Liver (tissue), 9 donors: ENCODE measurements around the gene RGS4. TPM values are rescaled to one million over a fixed set of nuclear protein-coding genes. Genes with fewer than 3 reads are reported as not detected.

ENCODE experiments used
- DNase-seq: peaks from one replicate; pipeline ENCODE4 v3.0.0-alpha.2; 2017; ENCODE audit warnings: low spot score
- H3K27ac ChIP-seq, 2 donors: one replicate each; pipeline ENCODE4 v1.7.0; 2013; ENCODE audit warnings: inconsistent platforms in 2 of 2, low read length in 2 of 2, control low read depth in 1 of 2, low read depth in 1 of 2, mild to moderate bottlenecking in 1 of 2
- H3K27me3 ChIP-seq, 4 donors: one replicate each; pipeline versions ENCODE4 v1.6.1 to v1.7.0; 2013; ENCODE audit warnings: low read length in 3 of 4, inconsistent platforms in 1 of 4, mild to moderate bottlenecking in 1 of 4, moderate library complexity in 1 of 4; ENCODE audit not compliant: control insufficient read depth in 4 of 4, insufficient read depth in 4 of 4
- H3K36me3 ChIP-seq, 4 donors: one replicate each; pipeline versions ENCODE4 v1.6.1 to v1.7.0; 2013; ENCODE audit warnings: low read length in 3 of 4, mild to moderate bottlenecking in 3 of 4, low read depth in 1 of 4, moderate library complexity in 1 of 4; ENCODE audit not compliant: control insufficient read depth in 4 of 4, insufficient read depth in 3 of 4
- H3K4me1 ChIP-seq, 4 donors: one replicate each; pipeline versions ENCODE4 v1.6.1 to v1.7.0; 2013; ENCODE audit warnings: low read length in 3 of 4, mild to moderate bottlenecking in 3 of 4, moderate library complexity in 1 of 4; ENCODE audit not compliant: control insufficient read depth in 4 of 4, insufficient read depth in 4 of 4
- H3K4me3 ChIP-seq, 3 donors: one replicate each; pipeline versions ENCODE4 v1.6.1 to v1.7.0; 2013; ENCODE audit warnings: low read length in 3 of 3, control low read depth in 1 of 3, low read depth in 1 of 3, mild to moderate bottlenecking in 1 of 3
- H3K9ac ChIP-seq, 2 donors: one replicate each; pipeline ENCODE4 v1.7.0; 2013; ENCODE audit warnings: low read length in 2 of 2, mild to moderate bottlenecking in 2 of 2, moderate library complexity in 2 of 2, control low read depth in 1 of 2, low read depth in 1 of 2
- H3K9me3 ChIP-seq, 4 donors: one replicate each; pipeline versions ENCODE4 v1.6.1 to v1.7.0; 2013; ENCODE audit warnings: low read length in 3 of 4; ENCODE audit not compliant: control insufficient read depth in 4 of 4
- ATF3 ChIP-seq: IDR thresholded peaks from 2 replicates; pipeline ENCODE4 v1.6.1; 2016; ENCODE audit warnings: antibody characterized with exemption
- EGR1 ChIP-seq, 2 donors: IDR thresholded peaks; 2 replicates each; pipeline ENCODE4 v1.6.1; 2016 to 2018; ENCODE audit warnings: antibody characterized with exemption in 2 of 2, low read depth in 2 of 2
- HNF4A ChIP-seq, 2 donors: conservative IDR thresholded peaks; 2 replicates each; pipeline ENCODE4 v1.6.1; 2016; ENCODE audit warnings: antibody characterized with exemption in 2 of 2, mild to moderate bottlenecking in 2 of 2
- JUND ChIP-seq, 2 donors: IDR thresholded peaks; 2 replicates each; pipeline ENCODE4 v1.6.1; 2016; ENCODE audit warnings: antibody characterized with exemption in 2 of 2
- NR2F2 ChIP-seq: IDR thresholded peaks from 2 replicates; pipeline ENCODE4 v1.6.1; 2016; ENCODE audit warnings: antibody characterized with exemption
- RXRA ChIP-seq, 2 donors: IDR thresholded peaks; 2 replicates each; pipeline ENCODE4 v1.6.1; 2017 to 2018; ENCODE audit warnings: antibody characterized with exemption in 2 of 2, mild to moderate bottlenecking in 1 of 2
- YY1 ChIP-seq: IDR thresholded peaks from 2 replicates; pipeline ENCODE4 v1.6.1; 2016; ENCODE audit warnings: antibody characterized with exemption, mild to moderate bottlenecking
- ZBTB33 ChIP-seq: IDR thresholded peaks from 2 replicates; pipeline ENCODE4 v1.6.1; 2016; ENCODE audit warnings: antibody characterized with exemption
- WGBS: extraction: QIAGEN DNeasy Blood & Tissue Kit; methylation state at CpG from one replicate; pipeline ENCODE4 v1.1.7; 2013; 5-methylcytosine and 5-hydroxymethylcytosine counted together
- polyA plus RNA-seq, 2 donors: library from polyadenylated mRNA; stranded (reverse) in 1 of 2; unstranded in 1 of 2; fragments of 200-250 nt in 1 of 2; fragments of >200 nt in 1 of 2; fragmentation: Nextera tagmentation in 1 of 2; extraction: Ambion mirVana in 1 of 2; gene quantifications; one replicate each; pipeline versions ENCODE4 v1.2.1 to v1.2.3, GENCODE V29; 2013 to 2015
- total RNA-seq, 2 donors: library from RNA; depleted of rRNA; stranded (reverse); fragments of >200 nt; gene quantifications; one replicate each; pipeline ENCODE4 v1.2.3, GENCODE V29; 2014
- TF ChIP-seq, protein P1 (sequence below): fragments of 150-350 bp; IDR thresholded peaks from 2 replicates; pipeline ENCODE4 v1.5.1; 2017; ENCODE audit warnings: improper control_type of control experiment, low read depth, low read length; ENCODE audit not compliant: missing input control
- donor health status: healthy.
- donor health status: healthy.
- donor health status: healthy.
- donor health status: healthy.
- donor health status: healthy.

RGS4 gene
- total and polyA plus RNA-seq, 4 donors, result 0.37 to 1.4 (median 0.75) TPM

GRCh38 chr1:163035446-163036249 lies 33.5 kb upstream of the RGS4 start:
- TF ChIP-seq ATF3, result no peak
- TF ChIP-seq, protein P1, sequence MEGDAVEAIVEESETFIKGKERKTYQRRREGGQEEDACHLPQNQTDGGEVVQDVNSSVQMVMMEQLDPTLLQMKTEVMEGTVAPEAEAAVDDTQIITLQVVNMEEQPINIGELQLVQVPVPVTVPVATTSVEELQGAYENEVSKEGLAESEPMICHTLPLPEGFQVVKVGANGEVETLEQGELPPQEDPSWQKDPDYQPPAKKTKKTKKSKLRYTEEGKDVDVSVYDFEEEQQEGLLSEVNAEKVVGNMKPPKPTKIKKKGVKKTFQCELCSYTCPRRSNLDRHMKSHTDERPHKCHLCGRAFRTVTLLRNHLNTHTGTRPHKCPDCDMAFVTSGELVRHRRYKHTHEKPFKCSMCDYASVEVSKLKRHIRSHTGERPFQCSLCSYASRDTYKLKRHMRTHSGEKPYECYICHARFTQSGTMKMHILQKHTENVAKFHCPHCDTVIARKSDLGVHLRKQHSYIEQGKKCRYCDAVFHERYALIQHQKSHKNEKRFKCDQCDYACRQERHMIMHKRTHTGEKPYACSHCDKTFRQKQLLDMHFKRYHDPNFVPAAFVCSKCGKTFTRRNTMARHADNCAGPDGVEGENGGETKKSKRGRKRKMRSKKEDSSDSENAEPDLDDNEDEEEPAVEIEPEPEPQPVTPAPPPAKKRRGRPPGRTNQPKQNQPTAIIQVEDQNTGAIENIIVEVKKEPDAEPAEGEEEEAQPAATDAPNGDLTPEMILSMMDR, result no peak
- Histone ChIP-seq H3K4me1 (no peaks in the 10 kb centered on the region), H3K27ac (no peak overlapping the region), H3K36me3 (no peaks in the 10 kb centered on the region), H3K27me3 (peaks cover 0 to 2% (median 0%) of the 10 kb centered on the region in 4 donors), H3K9me3 (no peaks in the 10 kb centered on the region), H3K9ac (no peak overlapping the region), H3K4me3 (no peak overlapping the region)
- no peak for DNase-seq
- 77% methylated on average over 3 of the region's 3 CpGs for WGBS

DNA sequence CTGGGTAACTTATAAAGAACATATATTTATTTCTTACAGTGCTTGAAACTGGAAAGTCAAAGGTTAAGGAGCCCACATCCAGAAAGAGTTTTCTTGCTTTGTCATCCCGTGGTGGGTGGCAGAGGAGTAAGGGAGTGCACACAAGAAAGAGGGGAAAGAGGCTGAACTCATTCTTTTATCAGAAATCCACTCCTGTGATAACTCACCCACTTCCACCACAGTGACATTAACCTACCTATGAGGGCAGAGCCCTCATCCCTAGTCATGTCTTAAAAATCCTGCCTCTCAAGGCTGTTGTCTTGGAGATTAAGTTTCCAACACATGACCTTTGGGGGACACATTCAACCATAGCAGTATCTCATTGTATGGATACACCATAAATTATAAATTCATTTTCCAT lies 32.5 kb upstream of the RGS4 start:
- DNase-seq, result no peak
- Histone ChIP-seq H3K9me3 (no peaks in the 10 kb centered on the region), H3K4me1 (no peaks in the 10 kb centered on the region), H3K27ac (no peak overlapping the region), H3K27me3 (peaks cover 0 to 2% (median 0%) of the 10 kb centered on the region in 4 donors), H3K36me3 (no peaks in the 10 kb centered on the region), H3K4me3 (no peak overlapping the region), H3K9ac (no peak overlapping the region)
- no peak for TF ChIP-seq RXRA (IDR thresholded peaks at IDR 0.05)
- WGBS, result 43% methylated on average over 1 of the region's 1 CpG

DNA sequence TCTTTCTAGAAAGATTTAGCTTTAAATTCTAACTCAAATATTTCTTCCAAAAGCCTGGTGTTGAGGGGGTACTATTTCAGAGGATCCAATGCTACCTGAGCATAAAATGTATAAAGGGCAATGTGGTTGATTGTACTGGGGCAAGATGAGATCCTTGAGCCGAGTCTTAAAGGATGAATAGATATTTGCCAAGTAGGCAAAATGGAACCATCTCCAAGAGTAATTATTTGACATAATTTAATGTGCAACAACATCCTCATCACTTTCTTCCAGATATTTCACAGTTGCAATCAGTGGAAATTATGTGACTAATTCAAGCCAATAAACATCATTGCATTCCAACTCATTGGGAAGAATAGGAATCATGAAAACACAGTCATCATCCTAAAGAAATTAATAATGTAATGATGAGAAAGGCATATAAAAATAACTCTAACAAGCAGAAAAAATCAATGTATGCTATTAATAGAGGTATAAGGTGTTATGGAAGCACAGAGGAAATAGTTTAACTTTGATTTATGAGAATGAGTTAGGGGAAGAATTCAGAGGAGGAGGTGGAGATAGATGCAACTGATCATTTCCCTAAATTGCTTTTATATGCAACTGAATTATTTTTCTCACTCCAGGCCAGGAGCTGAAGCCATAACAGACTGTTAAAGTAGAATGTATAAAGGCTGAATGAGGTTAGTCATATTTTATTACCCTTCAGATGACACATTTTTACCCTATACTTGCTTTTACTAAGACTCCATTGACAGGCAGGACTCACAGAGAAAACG lies 30.0 kb upstream of the RGS4 start:
- Histone ChIP-seq H3K9ac (no peak overlapping the region), H3K4me3 (no peak overlapping the region), H3K4me1 (no peaks in the 10 kb centered on the region), H3K36me3 (no peaks in the 10 kb centered on the region), H3K27me3 (no peaks in the 10 kb centered on the region), H3K27ac (no peak overlapping the region), H3K9me3 (no peaks in the 10 kb centered on the region)
- no peak for DNase-seq
- TF ChIP-seq EGR1 (IDR thresholded peaks at IDR 0.05; ENCODE audit: low read depth in 2 of 2) (no peak), JUND (IDR thresholded peaks at IDR 0.05) (no peak), NR2F2 (no peak), YY1 (no peak), ZBTB33 (no peak), HNF4A (conservative IDR thresholded peaks at IDR 0.05) (no peak)
- TF ChIP-seq, protein P1, result no peak
- 81% methylated on average over 2 of the region's 2 CpGs for WGBS
